ENCODE data around the gene ANKRD40. TPM values are rescaled to one million over a fixed set of nuclear protein-coding genes. Genes with fewer than 3 reads are reported as not detected.

The ANKRD40 gene
- total and polyA plus RNA-seq, 10 donors: 6.8 to 54.6 (median 41.0) TPM

DNA sequence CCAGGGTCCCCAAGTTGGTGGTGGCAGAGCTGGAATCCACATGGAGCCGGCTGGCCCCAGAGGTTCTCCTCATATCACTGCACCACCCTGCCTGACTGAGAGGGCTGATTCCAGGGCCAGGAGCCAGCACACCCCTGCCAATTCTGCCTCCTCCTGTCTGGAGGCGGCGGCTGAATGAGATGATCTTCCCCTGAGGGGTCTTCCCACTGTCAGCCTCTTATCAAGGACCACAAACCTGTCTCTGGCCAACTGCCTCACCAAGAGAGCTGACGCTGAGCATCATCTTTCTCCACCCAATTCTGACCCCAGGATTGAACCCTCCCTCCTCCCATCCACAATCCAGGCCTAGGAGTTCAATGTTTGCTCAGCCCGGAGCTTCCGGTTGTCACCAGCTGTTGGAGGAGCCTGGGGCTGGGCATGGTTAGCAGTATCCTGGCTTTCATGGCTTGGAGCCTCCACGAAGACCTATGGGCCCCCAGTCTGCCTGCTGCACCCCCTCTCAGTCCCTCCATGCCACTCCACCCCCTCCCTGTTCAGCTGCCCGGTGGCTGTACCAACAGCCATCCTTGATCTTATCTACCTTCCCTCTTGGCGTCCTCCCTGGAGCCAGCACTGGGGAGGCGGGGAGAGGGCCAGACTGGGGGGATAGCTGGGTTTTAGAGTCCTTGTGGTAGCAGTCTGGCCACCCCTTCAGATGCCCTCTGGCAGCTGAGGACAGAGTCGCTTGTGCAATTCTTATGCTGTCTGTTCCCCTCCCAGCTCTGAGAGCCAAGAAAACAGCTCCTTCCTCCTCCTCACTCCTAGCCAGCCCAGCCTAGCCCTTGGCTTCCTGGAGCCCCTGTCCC lies 47.5 kb downstream of the ANKRD40 start:
- no peaks in the 10 kb centered on the region for H3K36me3 ChIP-seq
- TF ChIP-seq, protein P1, sequence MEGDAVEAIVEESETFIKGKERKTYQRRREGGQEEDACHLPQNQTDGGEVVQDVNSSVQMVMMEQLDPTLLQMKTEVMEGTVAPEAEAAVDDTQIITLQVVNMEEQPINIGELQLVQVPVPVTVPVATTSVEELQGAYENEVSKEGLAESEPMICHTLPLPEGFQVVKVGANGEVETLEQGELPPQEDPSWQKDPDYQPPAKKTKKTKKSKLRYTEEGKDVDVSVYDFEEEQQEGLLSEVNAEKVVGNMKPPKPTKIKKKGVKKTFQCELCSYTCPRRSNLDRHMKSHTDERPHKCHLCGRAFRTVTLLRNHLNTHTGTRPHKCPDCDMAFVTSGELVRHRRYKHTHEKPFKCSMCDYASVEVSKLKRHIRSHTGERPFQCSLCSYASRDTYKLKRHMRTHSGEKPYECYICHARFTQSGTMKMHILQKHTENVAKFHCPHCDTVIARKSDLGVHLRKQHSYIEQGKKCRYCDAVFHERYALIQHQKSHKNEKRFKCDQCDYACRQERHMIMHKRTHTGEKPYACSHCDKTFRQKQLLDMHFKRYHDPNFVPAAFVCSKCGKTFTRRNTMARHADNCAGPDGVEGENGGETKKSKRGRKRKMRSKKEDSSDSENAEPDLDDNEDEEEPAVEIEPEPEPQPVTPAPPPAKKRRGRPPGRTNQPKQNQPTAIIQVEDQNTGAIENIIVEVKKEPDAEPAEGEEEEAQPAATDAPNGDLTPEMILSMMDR (IDR thresholded peaks at IDR 0.05 in 8 of 11, conservative IDR thresholded peaks at IDR 0.05 in 3 of 11): no peak
- no peak for TF ChIP-seq POLR2A (IDR thresholded peaks at IDR 0.05)
- no peak for TF ChIP-seq POLR2AphosphoS5 (IDR thresholded peaks at IDR 0.05)
- no peaks in the 10 kb centered on the region for H3K9me3 ChIP-seq
- H3K4me1 ChIP-seq: peaks cover 9 to 57% (median 37%) of the 10 kb centered on the region in 6 donors
- intact Hi-C loops (cut with DNase I; ENCODE audit: low total_unique reads): no loop called here
- H3K27me3 ChIP-seq (replicated peaks in 1 of 7): no peaks in the 10 kb centered on the region
- no peak overlapping the region for H3K4me3 ChIP-seq
- DNase-seq: no peak
- 35 to 63% (median 49%) methylated on average over 8 to 11 of the region's 11 CpGs for WGBS, 5 donors
- H3K27ac ChIP-seq: peak overlapping the region; percentile 29 to 85 (median 72)

DNA sequence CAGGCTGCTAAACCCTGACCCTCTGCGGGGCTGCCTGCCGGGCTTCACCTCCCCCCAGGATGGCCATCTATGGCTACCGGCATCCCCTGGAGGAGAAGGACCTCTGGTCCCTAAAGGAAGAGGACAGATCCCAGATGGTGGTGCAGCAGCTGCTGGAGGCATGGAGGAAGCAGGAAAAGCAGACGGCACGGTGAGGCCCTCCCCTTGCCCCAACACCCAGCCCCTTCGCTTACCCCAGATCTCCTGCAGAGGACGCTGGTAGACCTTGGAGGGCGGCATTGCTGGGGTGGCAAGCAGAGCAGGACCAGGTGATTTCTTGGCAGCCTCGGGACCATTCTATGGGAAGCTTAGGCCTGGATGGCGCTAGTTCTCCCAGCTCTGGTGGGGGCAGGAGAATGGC lies 48.5 kb downstream of the ANKRD40 start:
- Histone ChIP-seq H3K9me3 (no peaks in the 10 kb centered on the region), H3K27ac (peak overlapping the region in 5 of 8 donors; percentile 3 to 85 (median 20)), H3K36me3 (no peaks in the 10 kb centered on the region), H3K27me3 (replicated peaks in 1 of 7) (no peaks in the 10 kb centered on the region), H3K4me1 (peaks cover 9 to 55% (median 37%) of the 10 kb centered on the region in 6 donors), H3K4me3 (no peak overlapping the region)
- 77 to 90% (median 83%) methylated on average over 5 to 10 of the region's 10 CpGs for WGBS, 5 donors
- no peak for DNase-seq
- no peak for TF ChIP-seq POLR2A (IDR thresholded peaks at IDR 0.05)
- TF ChIP-seq, protein P1 (IDR thresholded peaks at IDR 0.05 in 8 of 11, conservative IDR thresholded peaks at IDR 0.05 in 3 of 11): no peak
- TF ChIP-seq POLR2AphosphoS5 (IDR thresholded peaks at IDR 0.05): no peak
- intact Hi-C loops (cut with DNase I; ENCODE audit: low total_unique reads): no loop called here

DNA sequence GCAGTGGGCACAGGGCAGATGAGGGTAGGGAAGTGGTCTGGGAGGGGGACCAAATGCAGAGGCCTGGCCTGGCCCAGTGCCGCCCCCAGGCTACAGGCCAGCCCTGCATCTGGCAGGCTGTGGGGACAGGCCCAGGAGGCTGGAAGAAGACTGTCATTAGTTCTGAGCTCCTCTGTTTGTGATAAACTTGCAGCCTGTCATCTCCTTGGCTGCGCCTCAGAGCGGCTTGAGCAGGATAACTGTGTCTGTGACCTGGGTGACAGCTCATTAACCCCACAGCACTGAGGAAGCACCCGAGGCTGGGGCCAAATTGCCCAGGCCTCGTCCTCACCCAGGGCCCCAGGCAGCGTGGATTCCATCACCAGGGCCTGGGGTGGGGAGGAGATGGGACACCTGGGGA lies 49.1 kb downstream of the ANKRD40 start:
- intact Hi-C loops (cut with DNase I; ENCODE audit: low total_unique reads): no loop called here
- Histone ChIP-seq H3K27me3 (replicated peaks in 1 of 7) (no peaks in the 10 kb centered on the region), H3K9me3 (no peaks in the 10 kb centered on the region), H3K4me3 (no peak overlapping the region), H3K4me1 (peaks cover 9 to 50% (median 34%) of the 10 kb centered on the region in 6 donors), H3K27ac (peak overlapping the region in 5 of 8 donors; percentile 3 to 85 (median 20)), H3K36me3 (no peaks in the 10 kb centered on the region)
- TF ChIP-seq POLR2A (IDR thresholded peaks at IDR 0.05) (no peak), POLR2AphosphoS5 (IDR thresholded peaks at IDR 0.05) (no peak)
- TF ChIP-seq, protein P1 (IDR thresholded peaks at IDR 0.05 in 8 of 11, conservative IDR thresholded peaks at IDR 0.05 in 3 of 11): no peak
- WGBS, 5 donors: 62 to 78% (median 72%) methylated on average over 5 to 6 of the region's 6 CpGs
- DNase-seq: no peak

DNA sequence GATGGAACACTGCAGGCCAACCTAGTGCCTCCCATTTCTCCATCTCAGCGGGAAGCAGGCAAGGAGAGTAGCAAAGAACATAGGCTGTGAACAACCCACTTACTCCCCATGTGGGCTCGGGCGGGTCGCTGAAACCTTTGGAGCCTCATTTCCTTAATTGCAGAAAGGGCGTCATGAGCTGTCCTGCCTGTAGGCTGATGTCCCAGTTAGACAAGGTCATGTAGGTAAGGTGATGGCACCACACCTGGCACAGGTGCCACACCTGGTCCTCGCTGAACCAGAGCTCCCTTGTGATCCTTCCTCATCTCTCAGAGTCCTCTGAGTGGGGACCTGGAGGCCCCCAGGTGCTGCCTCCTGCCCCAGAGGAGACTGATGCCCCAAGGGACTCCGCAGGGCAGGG lies 50.1 kb downstream of the ANKRD40 start:
- no peak overlapping the region for H3K27ac ChIP-seq
- no peak for DNase-seq
- 88 to 97% (median 92%) methylated on average over 2 to 7 of the region's 7 CpGs for WGBS, 5 donors
- intact Hi-C loops (cut with DNase I; ENCODE audit: low total_unique reads): no loop called here
- TF ChIP-seq POLR2AphosphoS5 (IDR thresholded peaks at IDR 0.05) (no peak), POLR2A (IDR thresholded peaks at IDR 0.05) (no peak)
- TF ChIP-seq, protein P1 (IDR thresholded peaks at IDR 0.05 in 8 of 11, conservative IDR thresholded peaks at IDR 0.05 in 3 of 11): no peak
- H3K27me3 ChIP-seq (replicated peaks in 1 of 7): no peaks in the 10 kb centered on the region
- no peak overlapping the region for H3K4me3 ChIP-seq
- H3K9me3 ChIP-seq: peaks cover 0 to 8% (median 5%) of the 10 kb centered on the region in 8 donors
- H3K4me1 ChIP-seq: peaks cover 9 to 43% (median 32%) of the 10 kb centered on the region in 6 donors
- H3K36me3 ChIP-seq: no peaks in the 10 kb centered on the region
